ENCODE results near the gene CD96. TPM values are rescaled to one million over a fixed set of nuclear protein-coding genes. Genes with fewer than 3 reads are reported as not detected.

Gene CD96
- total and polyA plus RNA-seq, 10 donors, result 2.9 to 43.9 (median 24.1) TPM

DNA sequence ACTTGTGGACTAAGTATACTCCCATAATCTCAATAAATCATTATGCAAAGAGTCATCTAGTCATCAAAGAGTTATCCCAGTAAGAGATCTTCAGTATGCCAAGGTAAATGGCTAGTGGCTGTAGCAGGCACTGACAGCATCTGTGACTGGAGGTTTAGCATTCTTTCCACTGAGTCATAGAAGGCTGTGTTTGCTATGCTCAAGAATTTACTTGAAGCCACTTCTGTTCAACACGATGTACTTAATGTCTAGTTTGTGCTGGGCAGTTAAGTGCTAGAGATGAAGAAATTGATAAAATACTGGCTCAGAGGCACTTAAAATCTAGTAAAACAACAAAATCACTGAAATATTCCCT lies 40.1 kb downstream of the CD96 start:
- DNase-seq, result no peak
- Histone ChIP-seq H3K27me3 (replicated peaks in 1 of 7) (no peaks in the 10 kb centered on the region), H3K9me3 (no peaks in the 10 kb centered on the region), H3K4me3 (no peak overlapping the region), H3K36me3 (peaks cover 0 to 9% (median 0%) of the 10 kb centered on the region in 6 donors), H3K4me1 (peaks cover 0 to 5% (median 0%) of the 10 kb centered on the region in 6 donors), H3K27ac (no peak overlapping the region)
- intact Hi-C loops (cut with DNase I; ENCODE audit: low total_unique reads), result no loop called here
- 65 to 82% (median 77%) methylated on average over 1 of the region's 1 CpG for WGBS, 5 donors
- TF ChIP-seq POLR2A (IDR thresholded peaks at IDR 0.05) (no peak), CTCF (IDR thresholded peaks at IDR 0.05 in 8 of 11, conservative IDR thresholded peaks at IDR 0.05 in 3 of 11) (no peak), POLR2AphosphoS5 (IDR thresholded peaks at IDR 0.05) (no peak)

GRCh38 chr3:111584744-111585143 lies 42.7 kb downstream of the CD96 start:
- H3K9me3 ChIP-seq, result no peaks in the 10 kb centered on the region
- intact Hi-C loops (cut with DNase I; ENCODE audit: low total_unique reads), result no loop called here
- TF ChIP-seq POLR2AphosphoS5 (IDR thresholded peaks at IDR 0.05) (no peak), POLR2A (IDR thresholded peaks at IDR 0.05) (no peak), CTCF (IDR thresholded peaks at IDR 0.05 in 8 of 11, conservative IDR thresholded peaks at IDR 0.05 in 3 of 11) (no peak)

GRCh38 chr3:111585217-111585616 lies 43.2 kb downstream of the CD96 start:
- no peaks in the 10 kb centered on the region for H3K9me3 ChIP-seq
- H3K4me3 ChIP-seq, result no peak overlapping the region
- H3K27me3 ChIP-seq (replicated peaks in 1 of 7), result no peaks in the 10 kb centered on the region
- no peaks in the 10 kb centered on the region for H3K4me1 ChIP-seq
- whole genome bisulfite sequencing, 5 donors, result 82 to 93% (median 87%) methylated on average over 1 of the region's 1 CpG
- peaks cover 0 to 4% (median 0%) of the 10 kb centered on the region in 6 donors for H3K36me3 ChIP-seq
- intact Hi-C loops (cut with DNase I; ENCODE audit: low total_unique reads), result no loop called here
- no peak for TF ChIP-seq CTCF (IDR thresholded peaks at IDR 0.05 in 8 of 11, conservative IDR thresholded peaks at IDR 0.05 in 3 of 11)
- no peak for TF ChIP-seq POLR2A (IDR thresholded peaks at IDR 0.05)
- TF ChIP-seq POLR2AphosphoS5 (IDR thresholded peaks at IDR 0.05), result no peak
- H3K27ac ChIP-seq, result no peak overlapping the region
- no peak for DNase-seq

More at GRCh38 chr3:111584744-111585143, 42.7 kb downstream of the CD96 start:
- Histone ChIP-seq H3K27me3 (replicated peaks in 1 of 7) (no peaks in the 10 kb centered on the region), H3K27ac (no peak overlapping the region), H3K4me3 (no peak overlapping the region), H3K36me3 (peaks cover 0 to 4% (median 0%) of the 10 kb centered on the region in 6 donors), H3K4me1 (peaks cover 0 to 5% (median 0%) of the 10 kb centered on the region in 6 donors)
- DNase-seq, result no peak
- 93 to 100% (median 94%) methylated on average over 1 of the region's 1 CpG for WGBS, 5 donors

DNA sequence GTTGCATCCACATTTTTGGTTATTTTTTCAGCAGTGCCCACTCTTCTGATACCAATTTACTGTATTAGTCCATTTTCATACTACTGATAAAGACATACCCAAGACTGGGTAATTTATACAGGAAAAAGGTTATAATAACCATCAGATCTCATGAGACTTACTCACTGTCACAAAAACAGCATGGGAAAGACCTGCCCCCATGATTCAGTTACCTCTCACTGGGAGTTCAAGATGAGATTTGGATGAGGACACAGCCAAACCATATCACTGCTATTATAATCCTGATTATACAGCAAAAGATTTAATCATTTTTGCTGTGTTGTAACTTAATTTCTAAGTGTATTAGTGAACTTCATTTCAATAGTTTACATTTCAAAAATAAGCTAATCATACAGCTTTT lies 46.5 kb downstream of the CD96 start:
- intact Hi-C loops (cut with DNase I; ENCODE audit: low total_unique reads), result no loop called here
- peaks cover 0 to 7% (median 0%) of the 10 kb centered on the region in 6 donors for H3K36me3 ChIP-seq

More for the DNA sequence above, 46.5 kb downstream of the CD96 start:
- no peaks in the 10 kb centered on the region for H3K4me1 ChIP-seq
- H3K27me3 ChIP-seq (replicated peaks in 1 of 7), result no peaks in the 10 kb centered on the region
- no peak overlapping the region for H3K4me3 ChIP-seq
- no peak overlapping the region for H3K27ac ChIP-seq
- DNase-seq, result no peak
- TF ChIP-seq POLR2A (IDR thresholded peaks at IDR 0.05), result no peak
- TF ChIP-seq POLR2AphosphoS5 (IDR thresholded peaks at IDR 0.05), result no peak
- no peak for TF ChIP-seq CTCF (IDR thresholded peaks at IDR 0.05 in 8 of 11, conservative IDR thresholded peaks at IDR 0.05 in 3 of 11)
- no peaks in the 10 kb centered on the region for H3K9me3 ChIP-seq

Data from spleen (tissue), 11 donors.